Erythroblast (primary cell): ENCODE data around the gene CTSE.

Experiments used
- GATA1 ChIP-seq: IDR thresholded peaks from 2 replicates; pipeline ENCODE4 v1.6.1; 2011; ENCODE audit warnings: low read depth, mild to moderate bottlenecking, control low read depth, low read length, moderate library complexity
- POLR2A ChIP-seq: IDR thresholded peaks from 2 replicates; pipeline ENCODE4 v1.6.1; 2011; ENCODE audit warnings: mild to moderate bottlenecking, low read length

GRCh38 chr1:205976708-205977401 lies 46.8 kb downstream of the CTSE start:
- TF ChIP-seq POLR2A (no peak), GATA1 (no peak)
